Activated CD4-positive, alpha-beta T cell treated with anti-CD3 and anti-CD28 coated beads, Interleukin-2, amount 10 ng/mL, durations not matched to agents 24 days and 14 days (primary cell): ENCODE measurements around the gene PAX3. TPM values are rescaled to one million over a fixed set of nuclear protein-coding genes. Genes with fewer than 3 reads are reported as not detected.
A peak's percentile ranks its signal among the peaks of the same experiment; 100 is the strongest.

Experiments used
- DNase-seq: peaks from one replicate; pipeline ENCODE4 v3.0.0; 2022
- H3K27ac Mint-ChIP-seq: one replicate; pipeline ENCODE4 v1.8.0; 2022; ENCODE audit warnings: mild to moderate bottlenecking, mixed read lengths
- H3K27me3 Mint-ChIP-seq: one replicate; pipeline ENCODE4 v1.8.0; 2022; ENCODE audit warnings: mixed read lengths
- H3K36me3 Mint-ChIP-seq: one replicate; pipeline ENCODE4 v1.8.0; 2022; ENCODE audit warnings: low read depth, mild to moderate bottlenecking, mixed read lengths
- H3K4me1 Mint-ChIP-seq: one replicate; pipeline ENCODE4 v1.8.0; 2021; ENCODE audit warnings: mixed read lengths
- H3K4me3 Mint-ChIP-seq: one replicate; pipeline ENCODE4 v1.8.0; 2022; ENCODE audit warnings: mild to moderate bottlenecking, moderate library complexity, mixed read lengths
- H3K9me3 Mint-ChIP-seq: one replicate; pipeline ENCODE4 v1.8.0; 2021; ENCODE audit warnings: mixed read lengths
- intact Hi-C: fragments of 100-400 bp; cut with micrococcal nuclease; formaldehyde crosslinking; loops from one replicate; pipeline ENCODE4 v1.15.1; 2023
- total RNA-seq: library from RNA; stranded (reverse); gene quantifications from 2 replicates; pipeline ENCODE4 v1.2.3, GENCODE V29; 2022

Gene PAX3
- total RNA-seq, 1 donor from 2014 or later, result not detected

- Mint-ChIP-seq H3K36me3 (no peaks in the 10 kb centered on the region), H3K4me3 (peak overlapping the region; percentile 85), H3K4me1 (peaks cover 14% of the 10 kb centered on the region), H3K27ac (peak overlapping the region; percentile 64), H3K9me3 (no peaks in the 10 kb centered on the region), H3K27me3 (peaks cover 67% of the 10 kb centered on the region)
- intact Hi-C loops, result loop anchor here (1.0 to 10.0 kb wide), 5 partner anchors 104 to 336 kb away; no protein-coding TSS in a partner anchor
- peak; percentile 77 for DNase-seq
Observed at GRCh38 chr2:222318712-222319585, 20.2 kb upstream of the PAX3 start.

GRCh38 chr2:222318026-222318711 is 19.4 kb upstream of the PAX3 start:
- H3K4me3 Mint-ChIP-seq, result peak overlapping the region; percentile 85
- intact Hi-C loops, result loop anchor here (1.0 to 10.0 kb wide), 5 partner anchors 105 to 337 kb away; no protein-coding TSS in a partner anchor
- no peaks in the 10 kb centered on the region for H3K9me3 Mint-ChIP-seq
- no peaks in the 10 kb centered on the region for H3K36me3 Mint-ChIP-seq
- peak; percentile 85 for DNase-seq
- peak overlapping the region; percentile 64 for H3K27ac Mint-ChIP-seq
- peaks cover 71% of the 10 kb centered on the region for H3K27me3 Mint-ChIP-seq
- H3K4me1 Mint-ChIP-seq, result peaks cover 14% of the 10 kb centered on the region

GRCh38 chr2:222315443-222316121 is 16.8 kb upstream of the PAX3 start:
- intact Hi-C loops, result loop anchor here (10.0 kb wide), 1 partner anchor 261 kb away; no protein-coding TSS in a partner anchor
- Mint-ChIP-seq H3K27me3 (peaks cover 74% of the 10 kb centered on the region), H3K9me3 (peaks cover 4% of the 10 kb centered on the region), H3K36me3 (no peaks in the 10 kb centered on the region), H3K4me3 (no peak overlapping the region), H3K27ac (no peak overlapping the region), H3K4me1 (peaks cover 10% of the 10 kb centered on the region)
- peak; percentile 54 for DNase-seq

GRCh38 chr2:222313816-222314215 is 15.0 kb upstream of the PAX3 start:
- Mint-ChIP-seq H3K4me3 (no peak overlapping the region), H3K27me3 (peaks cover 88% of the 10 kb centered on the region), H3K9me3 (peaks cover 14% of the 10 kb centered on the region), H3K4me1 (peaks cover 6% of the 10 kb centered on the region), H3K36me3 (peaks cover 2% of the 10 kb centered on the region), H3K27ac (no peak overlapping the region)
- no peak for DNase-seq
- intact Hi-C loops, result loop anchor here (1.0 to 10.0 kb wide), 3 partner anchors 12 to 259 kb away; no protein-coding TSS in a partner anchor

GRCh38 chr2:222311978-222312738 is 13.4 kb upstream of the PAX3 start:
- H3K4me3 Mint-ChIP-seq, result no peak overlapping the region
- H3K4me1 Mint-ChIP-seq, result peaks cover 3% of the 10 kb centered on the region
- intact Hi-C loops, result loop anchor here (2.0 to 10.0 kb wide), 2 partner anchors 17 to 257 kb away; no protein-coding TSS in a partner anchor
- peaks cover 98% of the 10 kb centered on the region for H3K27me3 Mint-ChIP-seq
- peaks cover 15% of the 10 kb centered on the region for H3K9me3 Mint-ChIP-seq
- H3K36me3 Mint-ChIP-seq, result peaks cover 2% of the 10 kb centered on the region
- DNase-seq, result no peak
- H3K27ac Mint-ChIP-seq, result peak overlapping the region; percentile 64

GRCh38 chr2:222311319-222311977 is 12.7 kb upstream of the PAX3 start:
- Mint-ChIP-seq H3K4me3 (no peak overlapping the region), H3K9me3 (peaks cover 15% of the 10 kb centered on the region), H3K4me1 (peaks cover 4% of the 10 kb centered on the region), H3K36me3 (peaks cover 2% of the 10 kb centered on the region), H3K27me3 (peaks cover 98% of the 10 kb centered on the region), H3K27ac (no peak overlapping the region)
- intact Hi-C loops, result loop anchor here (10.0 kb wide), 1 partner anchor 257 kb away; no protein-coding TSS in a partner anchor
- DNase-seq, result no peak

- H3K4me1 Mint-ChIP-seq, result peaks cover 8% of the 10 kb centered on the region
- H3K9me3 Mint-ChIP-seq, result peaks cover 15% of the 10 kb centered on the region
- no peak overlapping the region for H3K4me3 Mint-ChIP-seq
- H3K36me3 Mint-ChIP-seq, result peaks cover 2% of the 10 kb centered on the region
- intact Hi-C loops, result loop anchor here (10.0 kb wide), 1 partner anchor 256 kb away; no protein-coding TSS in a partner anchor
- peaks cover 98% of the 10 kb centered on the region for H3K27me3 Mint-ChIP-seq
- DNase-seq, result no peak
- H3K27ac Mint-ChIP-seq, result peak overlapping the region; percentile 48
Observed at GRCh38 chr2:222310747-222311318, 12.0 kb upstream of the PAX3 start.

GRCh38 chr2:222309766-222310165 is 11.0 kb upstream of the PAX3 start:
- no peak overlapping the region for H3K4me3 Mint-ChIP-seq
- H3K27ac Mint-ChIP-seq, result no peak overlapping the region
- peaks cover 97% of the 10 kb centered on the region for H3K27me3 Mint-ChIP-seq
- peaks cover 18% of the 10 kb centered on the region for H3K9me3 Mint-ChIP-seq
- intact Hi-C loops, result loop anchor here (10.0 kb wide), 1 partner anchor 255 kb away; no protein-coding TSS in a partner anchor
- peaks cover 15% of the 10 kb centered on the region for H3K4me1 Mint-ChIP-seq
- peaks cover 6% of the 10 kb centered on the region for H3K36me3 Mint-ChIP-seq
- DNase-seq, result no peak

- DNase-seq, result no peak
- H3K36me3 Mint-ChIP-seq, result peaks cover 6% of the 10 kb centered on the region
- no peak overlapping the region for H3K4me3 Mint-ChIP-seq
- H3K27ac Mint-ChIP-seq, result no peak overlapping the region
- H3K4me1 Mint-ChIP-seq, result peaks cover 15% of the 10 kb centered on the region
- H3K9me3 Mint-ChIP-seq, result peaks cover 18% of the 10 kb centered on the region
- peaks cover 97% of the 10 kb centered on the region for H3K27me3 Mint-ChIP-seq
- intact Hi-C loops, result no loop called here
Observed at GRCh38 chr2:222309361-222309760, 10.6 kb upstream of the PAX3 start.

GRCh38 chr2:222307978-222308730 is 9.4 kb upstream of the PAX3 start:
- H3K36me3 Mint-ChIP-seq, result peaks cover 8% of the 10 kb centered on the region
- peaks cover 16% of the 10 kb centered on the region for H3K4me1 Mint-ChIP-seq
- no peak for DNase-seq
- no peak overlapping the region for H3K4me3 Mint-ChIP-seq
- intact Hi-C loops, result no loop called here
- H3K27ac Mint-ChIP-seq, result no peak overlapping the region
- H3K9me3 Mint-ChIP-seq, result peaks cover 20% of the 10 kb centered on the region
- peaks cover 96% of the 10 kb centered on the region for H3K27me3 Mint-ChIP-seq

- Mint-ChIP-seq H3K27ac (no peak overlapping the region), H3K9me3 (peaks cover 25% of the 10 kb centered on the region), H3K4me3 (no peak overlapping the region), H3K4me1 (peaks cover 17% of the 10 kb centered on the region), H3K36me3 (peaks cover 12% of the 10 kb centered on the region), H3K27me3 (peaks cover 96% of the 10 kb centered on the region)
- intact Hi-C loops, result no loop called here
- no peak for DNase-seq
Observed at GRCh38 chr2:222307143-222307756, 8.5 kb upstream of the PAX3 start.
